ENCODE data around the gene EXD2. TPM values are rescaled to one million over a fixed set of nuclear protein-coding genes. Genes with fewer than 3 reads are reported as not detected.

The EXD2 gene
- total and polyA plus RNA-seq, 11 donors = 7.2 to 20.9 (median 16.1) TPM

GRCh38 chr14:69240527-69241173 is 49.4 kb downstream of the EXD2 start:
- peak; percentile 72 to 78 (median 75) for ATAC-seq
- Histone ChIP-seq H3K27ac (peak overlapping the region in 9 of 12 donors; percentile 14 to 77 (median 58)), H3K9me3 (no peaks in the 10 kb centered on the region), H3K36me3 (peaks cover 0 to 69% (median 55%) of the 10 kb centered on the region in 9 donors), H3K27me3 (no peaks in the 10 kb centered on the region), H3K4me1 (peaks cover 0 to 26% (median 11%) of the 10 kb centered on the region in 12 donors), H3K4me3 (no peak overlapping the region)
- TF ChIP-seq POLR2A (IDR thresholded peaks at IDR 0.05) (no peak), CTCF (IDR thresholded peaks at IDR 0.05) (no peak)
- DNase-seq = no peak
- intact Hi-C loops (cut with DNase I) = loop anchor here in 9 of 10 donors (5.0 to 10.0 kb wide), 8 partner anchors 88 to 376 kb away; partner anchors contain the start of genes CCDC177 (in 2 of the 9) and DCAF5 (in 1 of the 9)
- WGBS, 4 donors = 53 to 73% (median 59%) methylated on average over 13 of the region's 13 CpGs

GRCh38 chr14:69241577-69241976 is 50.3 kb downstream of the EXD2 start:
- 45 to 72% (median 56%) methylated on average over 2 of the region's 2 CpGs for WGBS, 4 donors
- peak overlapping the region in 4 of 12 donors; percentile 64 to 77 (median 67) for H3K27ac ChIP-seq
- TF ChIP-seq CTCF (IDR thresholded peaks at IDR 0.05) = no peak
- H3K36me3 ChIP-seq = peaks cover 0 to 60% (median 46%) of the 10 kb centered on the region in 9 donors
- no peak for DNase-seq
- H3K4me3 ChIP-seq = no peak overlapping the region
- H3K27me3 ChIP-seq = no peaks in the 10 kb centered on the region
- peaks cover 0 to 26% (median 11%) of the 10 kb centered on the region in 12 donors for H3K4me1 ChIP-seq
- no peaks in the 10 kb centered on the region for H3K9me3 ChIP-seq
- no peak for ATAC-seq
- intact Hi-C loops (cut with DNase I) = loop anchor here in 9 of 10 donors (5.0 to 10.0 kb wide), 8 partner anchors 89 to 377 kb away; partner anchors contain the start of genes CCDC177 (in 2 of the 9) and DCAF5 (in 1 of the 9)

GRCh38 chr14:69242311-69243224 is 51.3 kb downstream of the EXD2 start:
- Histone ChIP-seq H3K27me3 (no peaks in the 10 kb centered on the region), H3K4me1 (peaks cover 0 to 32% (median 12%) of the 10 kb centered on the region in 12 donors), H3K27ac (peak overlapping the region in 4 of 12 donors; percentile 8 to 25 (median 15)), H3K4me3 (no peak overlapping the region), H3K9me3 (no peaks in the 10 kb centered on the region), H3K36me3 (peaks cover 0 to 50% (median 36%) of the 10 kb centered on the region in 9 donors)
- intact Hi-C loops (cut with DNase I) = loop anchor here (1.0 to 10.0 kb wide), 14 partner anchors 46 to 378 kb away; partner anchors contain the start of genes CCDC177 (in 2 of the 10), DCAF5 (in 1 of the 10), ERH (in 1 of the 10) and SLC39A9 (in 1 of the 10)
- TF ChIP-seq CTCF (IDR thresholded peaks at IDR 0.05) (peak; percentile 68 to 86 (median 80)), POLR2A (IDR thresholded peaks at IDR 0.05) (no peak)
- DNase-seq = peak in 3 of 5 donors; percentile 56 to 62 (median 59)
- 44 to 58% (median 51%) methylated on average over 10 of the region's 10 CpGs for WGBS, 4 donors
- ATAC-seq = peak; percentile 53 to 71 (median 65)
